GM12878 (cell line): ENCODE results near the gene BAIAP2L1. TPM values are rescaled to one million over a fixed set of nuclear protein-coding genes. Genes with fewer than 3 reads are reported as not detected.
A peak's percentile ranks its signal among the peaks of the same experiment; 100 is the strongest.

Experiments
- ATAC-seq: fragments of 200-7000 bp; cut with Tn5 transposase; 3 replicates; pipeline ENCODE4 v1.9.1; 2020; ENCODE audit warnings: mild to moderate bottlenecking, moderate library complexity
- BruUV-seq: library from RNA; stranded (reverse); fragments of 400-500 nt; replicated peaks from 2 replicates; lab custom pipeline; 2021; lab: Mats Ljungman, UMichigan
- CTCF ChIA-PET: fragments of 300-600 bp; sonication (Branson Sonifier 250); formaldehyde crosslinking; extraction: SDS; loops from one replicate; lab custom pipeline; 2021; ENCODE audit warnings: inconsistent platforms; lab: Yijun Ruan, JAX
- POLR2A ChIA-PET: fragments of 350-600 bp; formaldehyde crosslinking; extraction: SDS; loops from one replicate; lab custom pipeline; 2021; ENCODE audit warnings: inconsistent platforms; lab: Charles Lee
- RAD21 ChIA-PET: fragments of 300-600 bp; sonication (Branson Sonifier 250); formaldehyde crosslinking; loops from one replicate; lab custom pipeline; 2023; ENCODE audit warnings: antibody characterized with exemption; ENCODE audit not compliant: unreplicated experiment; lab: Charles Lee
- SMC1A ChIA-PET: fragments of 300-600 bp; sonication (Branson Sonifier 250); formaldehyde crosslinking; loops from one replicate; lab custom pipeline; 2023; ENCODE audit not compliant: unreplicated experiment, uncharacterized antibody; lab: Charles Lee
- DNase-seq: peaks from one replicate; pipeline ENCODE4 v3.0.0-alpha.2; 2011; ENCODE audit warnings: low read depth, low spot score
- FAIRE-seq: peaks from 3 replicates; lab custom pipeline; 2011; peaks lifted over from hg19 to GRCh38; lab: Jason Lieb, UNC
- H2AFZ ChIP-seq: 2 replicates; pipeline ENCODE4 v1.6.0; 2011; ENCODE audit warnings: low read depth, low read length, control low read depth; ENCODE audit not compliant: control insufficient read depth
- H3K27ac ChIP-seq: 2 replicates; pipeline ENCODE4 v1.5.1; 2011; ENCODE audit warnings: control low read depth; ENCODE audit not compliant: control insufficient read depth, insufficient read depth
- H3K27me3 ChIP-seq, 2 experiments: replicated peaks in 1 of 2; 2 replicates each; pipeline versions ENCODE4 v1.6.0 to v1.6.1; 2011; ENCODE audit warnings: low read length in 1 of 2; ENCODE audit not compliant: control insufficient read depth in 2 of 2, insufficient read depth in 2 of 2
- H3K36me3 ChIP-seq, 2 experiments: 2 replicates each; pipeline ENCODE4 v1.5.1; 2011; ENCODE audit warnings: low read length in 1 of 2; ENCODE audit not compliant: control insufficient read depth in 2 of 2, insufficient read depth in 2 of 2
- H3K4me1 ChIP-seq: 2 replicates; pipeline ENCODE4 v1.6.1; 2011; ENCODE audit warnings: mild to moderate bottlenecking, low read length, moderate library complexity, mixed read lengths; ENCODE audit not compliant: control insufficient read depth, insufficient read depth
- H3K4me2 ChIP-seq: 2 replicates; pipeline ENCODE4 v1.6.0; 2011; ENCODE audit warnings: control low read depth; ENCODE audit not compliant: control insufficient read depth, insufficient read depth
- H3K4me3 ChIP-seq: fragments of 200-600 bp; sonication (generic); 2 replicates; pipeline ENCODE4 v1.5.1; 2016
- H3K79me2 ChIP-seq: 2 replicates; pipeline ENCODE4 v1.6.0; 2011; ENCODE audit warnings: low read length; ENCODE audit not compliant: control insufficient read depth, insufficient read depth
- H3K9ac ChIP-seq: 2 replicates; pipeline ENCODE4 v1.8.0; 2011; ENCODE audit warnings: low read length, control low read depth, mixed read lengths; ENCODE audit not compliant: control insufficient read depth, insufficient read depth
- H3K9me3 ChIP-seq: replicated peaks from 3 replicates; pipeline ENCODE4 v1.5.1; 2011; ENCODE audit warnings: mild to moderate bottlenecking, low read length; ENCODE audit not compliant: control insufficient read depth, insufficient read depth
- H4K20me1 ChIP-seq: 2 replicates; pipeline ENCODE4 v1.6.0; 2011; ENCODE audit not compliant: control insufficient read depth, insufficient read depth
- ATF2 ChIP-seq: IDR thresholded peaks from 2 replicates; pipeline ENCODE4 v1.6.1; 2012; ENCODE audit warnings: low read length, inconsistent platforms
- BCL3 ChIP-seq: IDR thresholded peaks from 2 replicates; pipeline ENCODE4 v1.6.1; 2011; ENCODE audit warnings: borderline replicate concordance, low read depth, mild to moderate bottlenecking, moderate library complexity, low read length; ENCODE audit not compliant: insufficient read depth, poor library complexity, severe bottlenecking
- EED ChIP-seq: sonication (generic); IDR thresholded peaks from 2 replicates; pipeline ENCODE4 v1.6.1; 2016; ENCODE audit warnings: antibody characterized with exemption, low read depth
- IRF5 ChIP-seq: fragments of 450-650 bp; IDR thresholded peaks from 2 replicates; pipeline ENCODE4 v1.6.1; 2017; ENCODE audit warnings: borderline replicate concordance
- JUNB ChIP-seq: IDR thresholded peaks from 2 replicates; pipeline ENCODE4 v1.6.1; 2016; ENCODE audit warnings: antibody characterized with exemption, mild to moderate bottlenecking
- MYB ChIP-seq: fragments of 150-350 bp; IDR thresholded peaks from 2 replicates; pipeline ENCODE4 v1.6.1; 2014; ENCODE audit warnings: mild to moderate bottlenecking, low read depth, low read length, borderline replicate concordance
- POLR2AphosphoS2 ChIP-seq: IDR thresholded peaks from 2 replicates; pipeline ENCODE4 v1.6.1; 2011; ENCODE audit warnings: low read depth, mild to moderate bottlenecking, low read length, improper control_type of control experiment, moderate library complexity
- RBBP5 ChIP-seq: fragments of 200-600 bp; sonication (generic); conservative IDR thresholded peaks from 2 replicates; pipeline ENCODE4 v1.6.1; 2016
- RFX5 ChIP-seq: IDR thresholded peaks from 2 replicates; pipeline ENCODE4 v1.6.1; 2011; ENCODE audit warnings: low read depth, low read length, improper control_type of control experiment
- SIN3A ChIP-seq: IDR thresholded peaks from 2 replicates; pipeline ENCODE4 v1.6.1; 2012; ENCODE audit warnings: low read depth, low read length, improper control_type of control experiment
- SKIL ChIP-seq: fragments of 450-650 bp; IDR thresholded peaks from 2 replicates; pipeline ENCODE4 v1.6.1; 2017; ENCODE audit warnings: mild to moderate bottlenecking, low read depth, inconsistent platforms; ENCODE audit not compliant: poor library complexity, severe bottlenecking
- STAT1 ChIP-seq: fragments of 450-650 bp; conservative IDR thresholded peaks from 2 replicates; pipeline ENCODE4 v1.6.1; 2014; ENCODE audit warnings: antibody characterized with exemption, mild to moderate bottlenecking
- ZBED1 ChIP-seq: IDR thresholded peaks from 2 replicates; pipeline ENCODE4 v1.6.1; 2016; ENCODE audit warnings: borderline replicate concordance
- ZNF274 ChIP-seq: IDR thresholded peaks from one replicate; pipeline ENCODE4 v1.8.0; 2011; ENCODE audit not compliant: insufficient read length, insufficient read depth
- ZNF622 ChIP-seq: fragments of 450-650 bp; IDR thresholded peaks from 2 replicates; pipeline ENCODE4 v1.6.1; 2017; ENCODE audit warnings: mild to moderate bottlenecking, inconsistent platforms
- WGBS: methylation state at CpG from one replicate; pipeline ENCODE4 v1.1.6; 2016; ENCODE audit warnings: low lambda C conversion rate; ENCODE audit not compliant: insufficient replicate concordance, insufficient coverage; ENCODE audit errors: missing lambda C conversion rate; 5-methylcytosine and 5-hydroxymethylcytosine counted together
- in situ Hi-C: fragments of 300-500 bp; cut with MboI; formaldehyde crosslinking; loops from 9 replicates; pipeline ENCODE4 v1.14.3; 2018; ENCODE audit warnings: mixed read lengths
- intact Hi-C: fragments of 100-400 bp; cut with micrococcal nuclease; formaldehyde crosslinking; loops from one replicate; pipeline ENCODE4 v1.14.2; 2022; ENCODE audit not compliant: unreplicated experiment
- polyA plus RNA-seq, 11 experiments: library from polyadenylated mRNA; depleted of rRNA in 4 of 11; unstranded in 6 of 11; stranded (reverse) in 5 of 11; fragments of >200 nt; fragmentation: Nextera tagmentation in 4 of 11; fragmentation: Illumina TruSeq in 1 of 11; extraction: Ambion mirVana in 4 of 11; extraction: Trizol in 1 of 11; gene quantifications; 1 replicate in 1 of 11; 2 replicates in 10 of 11; pipeline versions ENCODE4 v1.2.1 to v1.2.3, GENCODE V29; 2011 to 2016; ENCODE audit warnings: inconsistent platforms in 2 of 11, missing spikeins in 2 of 11, low read depth in 1 of 11
- total RNA-seq, 4 experiments: library from RNA; depleted of rRNA in 3 of 4; stranded (reverse); fragments of >200 nt in 3 of 4; fragmentation: Illumina TruSeq in 1 of 4; extraction: Trizol in 1 of 4; gene quantifications; 2 replicates each; pipeline versions ENCODE4 v1.2.1 to v1.2.3, GENCODE V29; 2013 to 2021

The BAIAP2L1 gene
- total and polyA plus RNA-seq, 10 of the 15 experiments (the other 5 are each of a cell fraction or from before 2014, with no cell fraction given), result 8.9 to 60.2 (median 35.7) TPM

GRCh38 chr7:98251231-98251600, 149.7 kb downstream of the BAIAP2L1 start:
- Histone ChIP-seq H3K27ac (peak overlapping the region; percentile 59), H3K4me3 (peak overlapping the region; percentile 83), H3K9me3 (no peaks in the 10 kb centered on the region), H3K36me3 (no peaks in the 10 kb centered on the region), H3K9ac (peak overlapping the region; percentile 63), H2AFZ (peak overlapping the region; percentile 95), H3K4me1 (peaks cover 10% of the 10 kb centered on the region), H4K20me1 (no peaks in the 10 kb centered on the region), H3K27me3 (no peaks in the 10 kb centered on the region), H3K4me2 (peak overlapping the region; percentile 84), H3K79me2 (peaks cover 10% of the 10 kb centered on the region)
- POLR2A ChIA-PET, result interaction anchor here (0.6 to 1.3 kb wide), 3 partner anchors 10 to 49 kb away, joined by 3 to 5 read pairs (median 4); no protein-coding TSS in a partner anchor
- in situ Hi-C loops, result no loop called here
- ATAC-seq, result peak; percentile 44
- no TSS peak for BruUV-seq
- 8% methylated on average over 9 of the region's 9 CpGs for WGBS
- no peak for DNase-seq
- SMC1A ChIA-PET, result interaction anchor here (0.8 to 2.4 kb wide), 9 partner anchors 10 to 169 kb away, joined by 3 to 9 read pairs (median 3); partner anchors contain the start of gene BAIAP2L1
- FAIRE-seq, result no peak
- RAD21 ChIA-PET, result interaction anchor here (0.9 to 3.7 kb wide), 8 partner anchors 32 to 229 kb away, joined by 3 to 19 read pairs (median 8); partner anchors contain the start of gene BAIAP2L1
- CTCF ChIA-PET, result interaction anchor here (0.9 to 2.1 kb wide), 9 partner anchors 48 to 227 kb away, joined by 3 to 11 read pairs (median 5); partner anchors contain the start of gene BAIAP2L1
- intact Hi-C loops, result no loop called here
- no peak for TF ChIP-seq ATF2
- no peak for TF ChIP-seq SIN3A
- TF ChIP-seq STAT1, result no peak
- no peak for TF ChIP-seq ZNF622
- TF ChIP-seq JUNB, result no peak
- no peak for TF ChIP-seq BCL3
- no peak for TF ChIP-seq RBBP5
- TF ChIP-seq IRF5, result no peak
- TF ChIP-seq SKIL, result no peak
- no peak for TF ChIP-seq POLR2AphosphoS2
- TF ChIP-seq EED, result no peak
- no peak for TF ChIP-seq MYB
- TF ChIP-seq RFX5, result no peak
- TF ChIP-seq ZNF274, result no peak
- no peak for TF ChIP-seq ZBED1
